ENCODE results near the gene L3MBTL4.
"Not testable (repeated sequence)": the region's sequence is repeated elsewhere in the genome, so short reads cannot be mapped to it uniquely, and the experiment has no call there.

The L3MBTL4 gene

DNA sequence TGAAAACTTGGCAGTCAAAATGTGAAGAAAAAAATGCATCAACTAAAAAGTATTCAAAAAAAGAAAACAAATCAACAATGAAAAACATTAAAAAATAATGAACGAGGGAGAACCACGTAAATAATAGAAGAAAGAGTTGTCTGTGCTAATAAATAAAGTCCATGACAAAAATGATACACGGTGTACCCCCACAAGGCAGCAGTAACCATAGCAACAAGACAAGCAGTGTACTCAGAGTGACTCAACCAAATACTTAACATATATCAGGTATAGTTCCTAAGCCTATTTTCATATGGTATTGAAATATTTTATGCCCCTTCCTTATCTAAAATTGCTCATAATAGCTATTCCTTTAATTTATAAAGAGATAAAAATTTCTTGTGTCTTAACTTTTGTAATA, 357.1 kb downstream of the L3MBTL4 start:
- FAIRE-seq (no peak), DNase-seq (ENCODE audit: insufficient read length, low spot score) (no peak)

- DNase-seq (ENCODE audit: insufficient read length, low spot score) (no peak), FAIRE-seq (no peak)
Measured at GRCh38 chr18:6056171-6056910, 358.4 kb downstream of the L3MBTL4 start.

GRCh38 chr18:6055711-6056110, 359.0 kb downstream of the L3MBTL4 start:
- no peak for DNase-seq (ENCODE audit: insufficient read length, low spot score)
- no peak for FAIRE-seq

DNA sequence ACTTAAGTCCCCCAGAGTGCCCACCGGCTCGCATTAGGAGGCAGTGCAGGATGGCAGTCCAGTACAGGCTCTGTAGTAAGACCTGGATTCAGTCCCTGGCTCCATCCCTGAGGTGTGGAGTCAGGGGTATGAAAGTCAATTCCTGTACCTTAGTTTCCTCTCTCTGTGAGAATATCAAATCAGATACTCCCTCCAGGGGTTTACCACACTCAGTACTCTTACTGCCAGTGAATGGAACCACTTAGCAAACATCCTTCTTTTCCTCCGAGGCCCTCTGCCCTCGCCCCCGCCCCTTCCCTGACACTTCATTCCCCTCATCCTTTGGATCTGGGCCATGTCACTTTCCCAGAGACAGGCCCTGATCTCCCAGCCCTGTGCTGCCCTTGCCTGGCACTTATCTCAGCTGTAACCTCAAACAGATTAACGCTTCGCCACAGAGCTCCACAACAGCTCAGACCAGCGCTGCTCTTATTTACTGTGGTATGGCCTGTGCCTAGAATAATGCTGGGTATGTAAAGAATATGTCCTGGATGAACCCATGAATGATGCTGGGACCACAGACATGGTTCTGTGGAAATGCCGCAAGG, 360.4 kb downstream of the L3MBTL4 start:
- FAIRE-seq (no peak), DNase-seq (ENCODE audit: insufficient read length, low spot score) (no peak)

GRCh38 chr18:6052449-6052913, 362.2 kb downstream of the L3MBTL4 start:
- DNase-seq (ENCODE audit: insufficient read length, low spot score) = no peak
- no peak for FAIRE-seq

DNA sequence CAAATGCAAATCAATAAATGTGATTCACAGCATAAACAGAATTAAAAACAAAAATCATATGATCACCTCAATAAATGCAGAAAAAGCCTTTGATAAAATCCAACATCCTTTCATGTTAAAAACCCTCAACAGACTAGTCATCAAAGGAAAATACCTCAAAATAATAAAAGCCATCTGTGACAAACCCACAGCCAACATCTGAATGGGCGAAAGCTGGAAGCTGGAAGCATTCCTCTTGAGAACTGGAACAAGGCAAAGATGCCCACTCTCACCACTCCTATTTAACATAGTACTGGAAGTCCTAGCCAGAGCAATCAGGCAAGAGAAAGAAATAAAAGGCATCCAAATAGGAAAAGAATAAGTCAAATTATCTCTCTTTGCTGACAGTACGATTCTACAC, 367.1 kb downstream of the L3MBTL4 start:
- not testable (repeated sequence) for DNase-seq (ENCODE audit: insufficient read length, low spot score); FAIRE-seq

DNA sequence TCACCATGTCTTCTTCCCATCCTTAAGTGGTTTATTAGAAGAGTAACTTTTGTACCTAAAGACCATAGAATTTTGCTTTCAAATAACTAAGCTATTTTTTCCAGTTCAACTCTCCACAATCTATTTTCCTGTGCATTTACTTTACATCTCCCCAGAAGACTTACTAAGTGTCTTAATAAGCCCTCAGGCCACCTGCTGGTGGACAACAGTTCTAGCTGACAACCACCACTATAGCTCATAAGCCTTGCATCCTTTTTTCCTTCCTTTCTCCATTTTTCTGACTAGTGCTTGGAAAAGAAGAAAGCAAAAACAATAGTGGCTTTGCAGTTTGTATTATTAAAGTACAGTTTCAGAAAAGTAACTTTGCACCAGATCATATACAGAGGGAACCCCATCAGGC, 369.9 kb downstream of the L3MBTL4 start:
- FAIRE-seq = no peak

GRCh38 chr18:6044319-6044718, 370.4 kb downstream of the L3MBTL4 start:
- no peak for FAIRE-seq
- DNase-seq (ENCODE audit: insufficient read length, low spot score) = no peak

More for the DNA sequence above, 369.9 kb downstream of the L3MBTL4 start:
- no peak for DNase-seq (ENCODE audit: insufficient read length, low spot score)

DNA sequence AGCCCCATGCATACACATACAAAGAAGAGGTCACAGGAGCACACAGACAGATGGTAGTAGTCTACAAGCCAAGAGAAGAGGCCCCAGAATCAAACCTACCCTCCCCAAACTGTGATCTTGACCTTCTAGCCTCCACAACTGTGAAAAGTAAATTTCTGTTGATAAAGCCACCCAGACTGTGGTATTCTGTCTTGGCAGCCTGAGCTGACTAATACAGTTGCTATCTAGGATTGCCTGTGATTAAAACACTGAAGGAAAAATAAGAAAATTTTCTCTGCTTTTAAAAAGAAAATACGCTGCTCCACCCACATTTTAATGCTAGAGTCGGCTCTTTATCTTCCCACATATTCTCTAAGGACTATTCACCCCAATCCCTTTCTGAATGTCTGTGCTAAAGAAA, 375.7 kb downstream of the L3MBTL4 start:
- no peak for DNase-seq (ENCODE audit: insufficient read length, low spot score)
- no peak for FAIRE-seq

GRCh38 chr18:6031442-6031841, 383.3 kb downstream of the L3MBTL4 start:
- no peak for FAIRE-seq
- DNase-seq (ENCODE audit: insufficient read length, low spot score) = no peak

DNA sequence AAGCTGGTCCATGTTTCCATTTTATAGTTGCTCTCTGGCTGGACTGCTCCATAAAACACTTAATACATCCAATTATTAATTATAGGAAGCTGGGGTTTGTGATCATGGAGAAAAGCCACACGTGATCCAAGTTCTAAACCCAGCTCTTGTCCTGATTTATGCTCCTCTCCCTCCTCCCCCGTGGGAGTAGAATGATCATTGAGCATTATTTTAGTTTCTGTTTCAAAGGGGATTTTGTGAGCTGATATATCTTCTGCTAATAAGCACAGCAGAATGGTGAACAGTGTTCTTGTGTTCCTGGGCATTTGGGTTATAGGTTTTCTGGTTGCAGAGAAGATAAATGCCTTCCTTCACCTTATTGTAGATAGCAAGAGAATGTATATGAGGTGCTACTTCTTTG, 383.7 kb downstream of the L3MBTL4 start:
- DNase-seq (ENCODE audit: insufficient read length, low spot score) (no peak), FAIRE-seq (no peak)

DNA sequence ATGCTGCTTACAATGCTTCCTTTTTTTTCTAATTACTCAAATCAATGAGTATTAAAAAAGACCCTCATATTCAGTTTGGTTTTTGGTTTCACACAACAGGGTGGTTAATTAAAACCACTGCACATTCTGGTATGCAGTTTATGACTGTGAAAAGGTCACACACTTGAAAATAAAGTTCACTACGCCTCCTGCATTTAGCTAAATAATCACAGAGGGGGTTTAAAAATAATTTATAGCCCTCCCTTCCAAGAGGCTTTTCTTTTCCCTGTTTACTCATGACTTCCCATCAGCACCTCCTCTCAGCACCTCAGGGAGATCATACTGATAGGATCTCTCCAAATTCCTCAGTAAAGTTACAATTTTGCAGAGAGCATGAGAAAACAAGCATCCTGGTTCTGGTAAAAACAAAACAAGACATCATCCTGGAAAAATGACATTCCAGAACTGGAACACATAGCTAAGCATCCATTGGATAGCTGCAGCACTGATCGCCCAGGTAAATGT, 389.9 kb downstream of the L3MBTL4 start:
- no peak for DNase-seq (ENCODE audit: insufficient read length, low spot score)
- FAIRE-seq = no peak

GRCh38 chr18:6023551-6023950, 391.2 kb downstream of the L3MBTL4 start:
- DNase-seq (ENCODE audit: insufficient read length, low spot score) (no peak), FAIRE-seq (no peak)

DNA sequence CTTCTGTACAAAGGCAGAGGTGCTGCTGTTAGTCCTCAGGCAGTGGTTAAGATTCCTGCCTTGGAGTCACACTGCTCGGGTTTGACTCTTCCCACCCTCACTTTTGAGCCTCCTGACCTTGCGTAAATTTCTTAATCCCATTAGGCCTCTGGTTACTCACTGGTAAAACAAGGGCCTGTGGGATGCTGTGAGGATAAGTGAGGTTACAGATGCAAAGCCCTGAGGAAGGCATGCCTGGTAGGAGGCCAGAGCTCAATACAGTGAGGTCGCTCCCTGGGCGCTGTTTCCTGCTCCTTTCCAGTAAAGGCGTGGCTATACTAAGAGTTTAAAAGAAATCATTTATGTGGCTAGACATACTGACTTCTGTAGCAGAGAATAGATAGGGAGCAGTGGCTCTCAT, 391.9 kb downstream of the L3MBTL4 start:
- DNase-seq (ENCODE audit: insufficient read length, low spot score) (no peak), FAIRE-seq (no peak)

GRCh38 chr18:6022074-6022444, 392.7 kb downstream of the L3MBTL4 start:
- FAIRE-seq = no peak
- DNase-seq (ENCODE audit: insufficient read length, low spot score) = no peak

DNA sequence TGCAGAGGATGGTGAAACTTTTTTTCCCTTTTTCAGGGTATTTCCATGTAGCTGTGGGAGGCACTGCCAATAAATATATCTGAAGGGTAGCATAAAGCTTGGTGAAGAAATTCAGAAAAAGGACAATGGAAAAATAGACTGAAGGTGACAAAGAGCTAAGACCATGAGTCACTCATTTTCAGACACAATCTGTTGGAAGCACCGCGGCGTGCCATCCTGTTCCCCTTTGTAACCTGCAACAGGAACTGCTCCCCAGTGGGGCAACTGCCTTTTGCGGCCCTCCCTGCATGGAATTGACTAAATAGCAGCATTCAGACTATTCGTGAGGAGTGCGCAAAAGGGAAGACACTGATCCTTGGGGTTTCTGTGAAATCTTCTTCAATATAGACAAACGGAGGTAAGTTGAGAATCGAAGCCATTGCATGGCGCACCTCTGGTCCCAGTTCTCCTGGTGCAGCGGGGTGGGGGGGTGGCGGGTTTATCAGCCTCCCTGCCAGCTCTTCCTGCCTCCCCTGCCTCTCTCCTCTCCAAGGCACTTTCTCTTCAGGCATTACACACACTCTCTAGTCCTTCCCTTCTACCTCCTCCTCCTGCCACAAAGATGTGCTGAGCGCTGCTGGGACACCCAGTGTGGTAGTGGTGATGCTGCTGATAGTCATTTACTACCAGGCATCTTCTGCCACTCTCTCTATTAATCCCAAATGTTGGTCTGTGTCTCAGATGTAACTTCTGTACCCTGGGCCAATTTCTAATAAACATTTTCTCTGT, 393.2 kb downstream of the L3MBTL4 start:
- DNase-seq (ENCODE audit: insufficient read length, low spot score) (no peak), FAIRE-seq (no peak)

DNA sequence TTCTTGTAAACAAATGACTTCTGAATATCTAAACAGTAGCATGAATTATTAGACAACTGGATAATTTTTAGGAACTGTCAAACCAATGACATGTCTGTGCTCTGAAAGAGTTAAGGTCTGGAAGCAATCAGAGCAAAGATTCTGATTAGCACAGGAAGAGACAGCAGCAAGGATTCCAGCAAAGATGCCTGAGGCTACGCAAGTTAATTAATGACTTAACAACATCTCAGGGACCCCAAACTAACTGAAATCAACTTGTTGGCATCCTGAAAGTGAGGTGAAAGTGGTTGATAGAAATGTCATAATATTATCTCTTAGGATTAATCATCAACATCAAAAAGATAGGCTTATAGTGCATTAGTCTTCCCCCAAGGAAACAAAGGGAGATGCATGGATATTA, 396.0 kb downstream of the L3MBTL4 start:
- FAIRE-seq (no peak), DNase-seq (ENCODE audit: insufficient read length, low spot score) (no peak)

DNA sequence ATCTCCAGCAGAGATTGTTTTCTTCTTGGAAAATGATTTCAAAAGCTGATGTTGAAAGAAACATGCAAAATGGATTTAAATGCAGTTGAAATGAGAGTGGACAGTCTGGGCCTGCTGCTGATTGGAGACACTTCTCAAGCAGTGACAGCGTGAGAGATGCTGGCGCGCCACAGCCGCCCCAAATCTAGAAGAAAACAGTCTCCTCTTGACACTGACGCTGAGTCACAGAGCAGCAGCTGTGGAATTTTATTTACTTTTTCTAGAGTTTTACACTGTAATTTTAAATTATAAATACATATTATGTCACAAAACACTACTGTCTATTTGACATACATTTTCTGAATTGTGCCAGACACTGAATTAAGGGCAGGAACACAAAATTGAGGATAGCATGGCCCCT, 397.5 kb downstream of the L3MBTL4 start:
- DNase-seq (ENCODE audit: insufficient read length, low spot score) = no peak
- FAIRE-seq = no peak

- DNase-seq (ENCODE audit: insufficient read length, low spot score) (no peak), FAIRE-seq (no peak)
Measured at GRCh38 chr18:6015364-6015763, 399.3 kb downstream of the L3MBTL4 start.

GRCh38 chr18:6013171-6013810, 401.4 kb downstream of the L3MBTL4 start:
- FAIRE-seq = no peak
- DNase-seq (ENCODE audit: insufficient read length, low spot score) = no peak

DNA sequence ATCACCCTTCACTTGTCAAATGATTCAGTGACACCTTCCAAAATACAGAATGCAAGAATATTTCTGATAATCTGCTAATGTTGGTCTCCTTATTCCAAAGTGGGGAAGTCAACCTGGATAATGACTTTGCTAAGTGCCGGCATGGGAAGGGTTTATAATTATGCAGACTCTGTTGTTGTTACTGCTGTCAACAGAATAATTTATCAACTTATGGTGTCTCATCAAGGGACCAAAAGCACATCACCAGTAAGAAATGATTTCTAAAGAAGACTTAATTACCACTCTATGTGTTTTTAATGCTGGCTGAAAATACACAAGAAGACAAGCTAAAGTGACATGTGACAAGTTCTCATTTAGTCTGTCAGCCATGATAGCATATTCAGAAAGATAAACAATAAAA, 403.8 kb downstream of the L3MBTL4 start:
- FAIRE-seq (no peak), DNase-seq (ENCODE audit: insufficient read length, low spot score) (no peak)
